ENCODE measurements around the gene TMEM176A. TPM values are rescaled to one million over a fixed set of nuclear protein-coding genes. Genes with fewer than 3 reads are reported as not detected.

TMEM176A gene
- polyA plus RNA-seq, 1 donor from 2014 or later, result not detected

GRCh38 chr7:150759479-150759878 lies 41.1 kb upstream of the TMEM176A start:
- no peaks in the 10 kb centered on the region for H3K9me2 ChIP-seq (ENCODE audit: insufficient read depth, low read length)
- no peak overlapping the region for H3K27ac ChIP-seq (ENCODE audit: low read length)
- H4K20me1 ChIP-seq (ENCODE audit: insufficient read depth), result no peaks in the 10 kb centered on the region
- no peak overlapping the region for H3K4me3 ChIP-seq (ENCODE audit: low read length)
- no peak overlapping the region for H3K9ac ChIP-seq (ENCODE audit: low read length)
- no peak overlapping the region for H2AFZ ChIP-seq (ENCODE audit: low read depth, low read length)
- no peaks in the 10 kb centered on the region for H3K9me3 ChIP-seq (ENCODE audit: low read length)
- no peaks in the 10 kb centered on the region for H3K27me3 ChIP-seq (ENCODE audit: insufficient read depth, low read depth, low read length)
- H3K4me2 ChIP-seq (ENCODE audit: low read length), result no peak overlapping the region
- TF ChIP-seq MXI1 (conservative IDR thresholded peaks at IDR 0.05; ENCODE audit: poor library complexity, severe bottlenecking) (no peak), EP300 (conservative IDR thresholded peaks at IDR 0.05; ENCODE audit: poor library complexity, severe bottlenecking) (no peak), CTCF (IDR thresholded peaks at IDR 0.05; ENCODE audit: poor library complexity, severe bottlenecking) (no peak), REST (IDR thresholded peaks at IDR 0.05; ENCODE audit: borderline replicate concordance) (no peak), RAD21 (conservative IDR thresholded peaks at IDR 0.05) (no peak), TAF1 (IDR thresholded peaks at IDR 0.05; ENCODE audit: low read depth) (no peak), SMC3 (conservative IDR thresholded peaks at IDR 0.05; ENCODE audit: poor library complexity) (no peak), POLR2AphosphoS5 (IDR thresholded peaks at IDR 0.05) (no peak), EZH2 (IDR thresholded peaks at IDR 0.05; ENCODE audit: borderline replicate concordance, insufficient read depth, low read length, poor library complexity, severe bottlenecking) (no peak)
- no peaks in the 10 kb centered on the region for H3F3A ChIP-seq (ENCODE audit: insufficient read depth, low read length, poor library complexity, severe bottlenecking)
- no peaks in the 10 kb centered on the region for H3K36me3 ChIP-seq (ENCODE audit: insufficient read depth, low read length)
- H3K79me2 ChIP-seq (replicated peaks; ENCODE audit: insufficient read depth, low read length), result no peaks in the 10 kb centered on the region

- no peaks in the 10 kb centered on the region for H4K20me1 ChIP-seq (ENCODE audit: insufficient read depth)
Measured at GRCh38 chr7:150766334-150766709, 34.2 kb upstream of the TMEM176A start.

More at GRCh38 chr7:150766334-150766709, 34.2 kb upstream of the TMEM176A start:
- TF ChIP-seq EP300 (conservative IDR thresholded peaks at IDR 0.05; ENCODE audit: poor library complexity, severe bottlenecking) (no peak), SMC3 (conservative IDR thresholded peaks at IDR 0.05; ENCODE audit: poor library complexity) (no peak), TAF1 (IDR thresholded peaks at IDR 0.05; ENCODE audit: low read depth) (no peak), RAD21 (conservative IDR thresholded peaks at IDR 0.05) (no peak), POLR2AphosphoS5 (IDR thresholded peaks at IDR 0.05) (no peak), MXI1 (conservative IDR thresholded peaks at IDR 0.05; ENCODE audit: poor library complexity, severe bottlenecking) (no peak), EZH2 (IDR thresholded peaks at IDR 0.05; ENCODE audit: borderline replicate concordance, insufficient read depth, low read length, poor library complexity, severe bottlenecking) (no peak), CTCF (IDR thresholded peaks at IDR 0.05; ENCODE audit: poor library complexity, severe bottlenecking) (no peak), REST (IDR thresholded peaks at IDR 0.05; ENCODE audit: borderline replicate concordance) (no peak)
- no peaks in the 10 kb centered on the region for H3K36me3 ChIP-seq (ENCODE audit: insufficient read depth, low read length)
- H3K27me3 ChIP-seq (ENCODE audit: insufficient read depth, low read depth, low read length), result no peaks in the 10 kb centered on the region
- no peak overlapping the region for H3K27ac ChIP-seq (ENCODE audit: low read length)
- no peak overlapping the region for H3K9ac ChIP-seq (ENCODE audit: low read length)
- H2AFZ ChIP-seq (ENCODE audit: low read depth, low read length), result no peak overlapping the region
- no peak overlapping the region for H3K4me3 ChIP-seq (ENCODE audit: low read length)
- no peaks in the 10 kb centered on the region for H3K9me3 ChIP-seq (ENCODE audit: low read length)
- H3F3A ChIP-seq (ENCODE audit: insufficient read depth, low read length, poor library complexity, severe bottlenecking), result no peaks in the 10 kb centered on the region
- H3K9me2 ChIP-seq (ENCODE audit: insufficient read depth, low read length), result no peaks in the 10 kb centered on the region
- no peak overlapping the region for H3K4me2 ChIP-seq (ENCODE audit: low read length)
- H3K79me2 ChIP-seq (replicated peaks; ENCODE audit: insufficient read depth, low read length), result no peaks in the 10 kb centered on the region
